Panc1 (cell line): ENCODE measurements around the gene PRKD2. TPM values are rescaled to one million over a fixed set of nuclear protein-coding genes. Genes with fewer than 3 reads are reported as not detected.
A peak's percentile ranks its signal among the peaks of the same experiment; 100 is the strongest.

Source experiments
- ATAC-seq: fragments of 200-7000 bp; cut with Tn5 transposase; 2 replicates; pipeline ENCODE4 v1.9.1; 2020; ENCODE audit warnings: mild to moderate bottlenecking, moderate library complexity
- BruUV-seq: library from RNA; stranded (reverse); fragments of 400-500 nt; replicated peaks from 2 replicates; lab custom pipeline; 2021; lab: Mats Ljungman, UMichigan
- CTCF ChIA-PET: fragments of 300-600 bp; sonication (Branson Sonifier 250); formaldehyde crosslinking; loops from one replicate; lab custom pipeline; 2022; ENCODE audit warnings: antibody characterized with exemption; lab: Charles Lee
- POLR2A ChIA-PET: fragments of 300-600 bp; sonication (Branson Sonifier 250); formaldehyde crosslinking; loops from one replicate; lab custom pipeline; 2022; ENCODE audit warnings: antibody characterized with exemption; lab: Charles Lee
- DNase-seq: peaks from one replicate; pipeline ENCODE4 v3.0.0-alpha.2; 2010; ENCODE audit warnings: low read depth, low spot score
- H3K27ac ChIP-seq: 2 replicates; pipeline ENCODE4 v1.5.1; 2011; ENCODE audit warnings: mild to moderate bottlenecking, low read length, inconsistent platforms
- H3K27me3 ChIP-seq: fragments of 200-500 bp; sonication (Bioruptor generic); 2 replicates; pipeline ENCODE4 v1.6.0; 2014; ENCODE audit warnings: low read length, inconsistent platforms; ENCODE audit not compliant: control insufficient read depth, insufficient read depth
- H3K36me3 ChIP-seq: fragments of 200-500 bp; sonication (Bioruptor generic); 2 replicates; pipeline ENCODE4 v1.5.1; 2014; ENCODE audit warnings: inconsistent platforms, mild to moderate bottlenecking, low read length, moderate library complexity; ENCODE audit not compliant: control insufficient read depth, insufficient read depth
- H3K4me1 ChIP-seq: 2 replicates; pipeline ENCODE4 v1.5.1; 2011; ENCODE audit warnings: inconsistent platforms, mild to moderate bottlenecking, low read length, moderate library complexity; ENCODE audit not compliant: control insufficient read depth, insufficient read depth
- H3K4me3 ChIP-seq, 2 experiments: 2 replicates each; pipeline ENCODE4 v1.5.1; 2011 to 2012; ENCODE audit warnings: low read depth in 2 of 2, low read length in 2 of 2, mild to moderate bottlenecking in 2 of 2, inconsistent platforms in 1 of 2, moderate library complexity in 1 of 2
- H3K9me3 ChIP-seq: fragments of 200-500 bp; sonication (Bioruptor generic); 2 replicates; pipeline ENCODE4 v1.5.1; 2014; ENCODE audit warnings: low read depth, mild to moderate bottlenecking, inconsistent platforms, low read length, moderate library complexity; ENCODE audit not compliant: control insufficient read depth, insufficient read depth
- CTCF ChIP-seq: fragments of 450-650 bp; IDR thresholded peaks from 2 replicates; pipeline ENCODE4 v1.5.1; 2017; ENCODE audit warnings: mild to moderate bottlenecking
- POLR2AphosphoS5 ChIP-seq: IDR thresholded peaks from 2 replicates; pipeline ENCODE4 v1.6.1; 2012; ENCODE audit warnings: mild to moderate bottlenecking, low read depth, low read length, moderate library complexity
- REST ChIP-seq, 2 experiments: IDR thresholded peaks; 2 replicates each; pipeline ENCODE4 v1.6.1; 2011 to 2012; ENCODE audit warnings: low read depth in 2 of 2, control low read depth in 1 of 2, low read length in 1 of 2, mild to moderate bottlenecking in 1 of 2, moderate library complexity in 1 of 2; ENCODE audit not compliant: insufficient read depth in 1 of 2
- SIN3A ChIP-seq: IDR thresholded peaks from 2 replicates; pipeline ENCODE4 v1.6.1; 2012; ENCODE audit warnings: low read depth, mild to moderate bottlenecking, low read length, moderate library complexity, borderline replicate concordance; ENCODE audit not compliant: insufficient read depth
- TCF7L2 ChIP-seq: IDR thresholded peaks from 2 replicates; pipeline ENCODE4 v1.6.1; 2011; ENCODE audit warnings: mild to moderate bottlenecking, low read depth, low read length, inconsistent platforms
- in situ Hi-C: cut with HindIII; loops from 2 replicates; pipeline ENCODE4 v1.10.0; 2016; ENCODE audit warnings: low sequenced_read_pairs, low pct_unique_long_range_greater_than_20kb
- intact Hi-C: fragments of 100-400 bp; cut with micrococcal nuclease; formaldehyde crosslinking; loops from one replicate; pipeline ENCODE4 v1.10.0; 2022; ENCODE audit not compliant: unreplicated experiment
- total RNA-seq: library from RNA; stranded (reverse); gene quantifications from one replicate; pipeline ENCODE4 v1.2.1, GENCODE V29; 2021; ENCODE audit not compliant: unreplicated experiment

PRKD2 gene
- total RNA-seq, 1 experiment from 2014 or later, result 41.2 TPM

GRCh38 chr19:46698395-46699321 is 18.3 kb downstream of the PRKD2 start:
- ATAC-seq (no peak), DNase-seq (no peak)
- Histone ChIP-seq H3K27ac (no peak overlapping the region), H3K4me1 (no peaks in the 10 kb centered on the region), H3K27me3 (no peaks in the 10 kb centered on the region), H3K9me3 (no peaks in the 10 kb centered on the region), H3K36me3 (peaks cover 4% of the 10 kb centered on the region), H3K4me3 (no peak overlapping the region)
- CTCF ChIA-PET, result no interaction called here
- no TSS peak for BruUV-seq
- intact Hi-C loops (no loop called here), in situ Hi-C loops (no loop called here)
- POLR2A ChIA-PET, result no interaction called here
- TF ChIP-seq TCF7L2 (no peak), SIN3A (no peak), POLR2AphosphoS5 (no peak), CTCF (no peak), REST (IDR thresholded peaks at IDR 0.05; ENCODE audit: insufficient read depth in 1 of 2, low read depth in 2 of 2, low read length in 1 of 2) (no peak)

DNA sequence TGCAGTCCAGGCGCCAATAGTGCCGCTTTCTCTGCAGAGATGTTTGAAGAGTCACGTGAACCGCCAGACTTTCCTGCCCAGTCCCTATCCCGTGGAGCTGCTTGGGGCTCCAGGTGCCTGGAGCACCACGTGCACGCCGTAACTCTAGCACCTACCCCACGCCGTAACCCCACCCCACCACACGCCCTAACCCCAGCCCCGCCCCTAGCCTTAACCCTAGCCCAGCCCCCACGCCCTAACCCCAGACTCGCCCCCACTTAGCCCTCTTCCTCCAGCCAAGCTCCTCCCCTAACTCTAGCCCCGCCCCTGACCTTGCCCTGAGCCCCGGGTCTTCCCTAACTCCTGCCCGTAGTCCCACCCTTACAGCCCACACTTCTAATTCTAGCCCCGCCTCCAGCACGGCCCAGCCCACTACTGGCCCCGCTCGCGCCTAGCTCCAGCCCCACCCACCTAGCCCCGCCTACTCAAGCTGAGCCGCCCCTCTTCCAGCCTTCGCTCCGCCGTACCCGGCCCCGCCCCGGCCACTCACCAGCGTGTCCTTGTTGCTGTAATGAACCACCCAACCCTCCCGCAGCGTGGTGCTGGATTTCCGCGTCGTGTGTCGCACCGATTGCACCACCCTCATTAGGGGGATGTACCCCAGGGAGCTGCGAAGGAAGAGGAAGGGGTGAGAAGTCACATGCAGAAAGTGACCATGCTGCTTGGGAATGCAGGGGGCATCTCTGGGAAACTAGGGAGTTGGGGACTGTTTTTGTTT is 19.5 kb downstream of the PRKD2 start:
- intact Hi-C loops, result no loop called here
- in situ Hi-C loops, result no loop called here
- TF ChIP-seq CTCF (no peak), SIN3A (no peak)
- ChIA-PET POLR2A (no interaction called here), CTCF (no interaction called here)
- DNase-seq (no peak), ATAC-seq (peak; percentile 90)
- no peaks in the 10 kb centered on the region for H3K4me1 ChIP-seq
- H3K36me3 ChIP-seq, result peaks cover 6% of the 10 kb centered on the region
- BruUV-seq, result no TSS peak
- H3K27me3 ChIP-seq, result no peaks in the 10 kb centered on the region
- H3K27ac ChIP-seq, result no peak overlapping the region
- H3K9me3 ChIP-seq, result no peaks in the 10 kb centered on the region
- no peak overlapping the region for H3K4me3 ChIP-seq
